Measurements from ENCODE around the gene CACNG7.

- TF ChIP-seq CTCF (IDR thresholded peaks at IDR 0.05; ENCODE audit: low read depth, low read length, missing input control) (no peak), REST (IDR thresholded peaks at IDR 0.05) (no peak), EGR1 (IDR thresholded peaks at IDR 0.05; ENCODE audit: low read depth in 2 of 2) (no peak), GABPA (IDR thresholded peaks at IDR 0.05 in 1 of 2, conservative IDR thresholded peaks at IDR 0.05 in 1 of 2) (no peak), ZBTB33 (IDR thresholded peaks at IDR 0.05) (no peak), FOXA1 (IDR thresholded peaks at IDR 0.05) (no peak)
Observed at GRCh38 chr19:53915000-53915399, 5.9 kb downstream of the CACNG7 start.
